ENCODE results near the gene PRPS1. TPM values are rescaled to one million over a fixed set of nuclear protein-coding genes. Genes with fewer than 3 reads are reported as not detected.

Gene PRPS1
- total RNA-seq, 2 donors from 2014 or later: 19.0 to 23.8 TPM

DNA sequence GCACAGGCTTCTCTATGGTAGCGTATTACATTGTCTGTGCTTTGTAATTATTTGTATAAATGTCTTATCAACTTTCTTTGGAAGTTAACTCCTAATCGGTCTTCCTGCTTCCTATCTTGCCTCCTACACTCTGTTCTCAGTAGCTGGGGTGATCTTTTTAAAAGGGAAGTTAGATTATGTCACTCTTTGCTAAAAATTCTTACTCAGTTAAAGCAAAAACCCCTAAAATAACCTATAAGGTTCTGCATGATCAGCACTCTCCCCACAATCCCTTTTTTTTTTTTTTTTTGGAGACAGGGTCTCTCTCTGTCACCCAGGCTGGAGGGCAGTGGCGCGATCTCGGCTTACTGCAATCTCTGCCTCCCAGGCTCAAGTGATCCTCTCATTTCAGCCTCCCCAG is 2.6 kb upstream of the PRPS1 start:
- no peaks in the 10 kb centered on the region for H3K27me3 ChIP-seq
- DNase-seq (ENCODE audit: low spot score): no peak
- no peak overlapping the region for H3K27ac ChIP-seq
- H3K9me3 ChIP-seq: peaks cover 0 to 9% of the 10 kb centered on the region in 2 donors
- no peaks in the 10 kb centered on the region for H3K4me1 ChIP-seq
- no peak overlapping the region for H3K4me3 ChIP-seq
- TF ChIP-seq, protein P1, sequence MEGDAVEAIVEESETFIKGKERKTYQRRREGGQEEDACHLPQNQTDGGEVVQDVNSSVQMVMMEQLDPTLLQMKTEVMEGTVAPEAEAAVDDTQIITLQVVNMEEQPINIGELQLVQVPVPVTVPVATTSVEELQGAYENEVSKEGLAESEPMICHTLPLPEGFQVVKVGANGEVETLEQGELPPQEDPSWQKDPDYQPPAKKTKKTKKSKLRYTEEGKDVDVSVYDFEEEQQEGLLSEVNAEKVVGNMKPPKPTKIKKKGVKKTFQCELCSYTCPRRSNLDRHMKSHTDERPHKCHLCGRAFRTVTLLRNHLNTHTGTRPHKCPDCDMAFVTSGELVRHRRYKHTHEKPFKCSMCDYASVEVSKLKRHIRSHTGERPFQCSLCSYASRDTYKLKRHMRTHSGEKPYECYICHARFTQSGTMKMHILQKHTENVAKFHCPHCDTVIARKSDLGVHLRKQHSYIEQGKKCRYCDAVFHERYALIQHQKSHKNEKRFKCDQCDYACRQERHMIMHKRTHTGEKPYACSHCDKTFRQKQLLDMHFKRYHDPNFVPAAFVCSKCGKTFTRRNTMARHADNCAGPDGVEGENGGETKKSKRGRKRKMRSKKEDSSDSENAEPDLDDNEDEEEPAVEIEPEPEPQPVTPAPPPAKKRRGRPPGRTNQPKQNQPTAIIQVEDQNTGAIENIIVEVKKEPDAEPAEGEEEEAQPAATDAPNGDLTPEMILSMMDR (IDR thresholded peaks at IDR 0.05): no peak
- H3K36me3 ChIP-seq: no peaks in the 10 kb centered on the region

- TF ChIP-seq, protein P1 (IDR thresholded peaks at IDR 0.05): no peak
- DNase-seq (ENCODE audit: low spot score): peak; percentile 56
- Histone ChIP-seq H3K36me3 (no peaks in the 10 kb centered on the region), H3K4me3 (no peak overlapping the region), H3K27ac (no peak overlapping the region), H3K9me3 (peaks cover 0 to 9% of the 10 kb centered on the region in 2 donors), H3K4me1 (no peaks in the 10 kb centered on the region), H3K27me3 (no peaks in the 10 kb centered on the region)
Observed at GRCh38 chrX:107626481-107626880, 1.8 kb upstream of the PRPS1 start.

DNA sequence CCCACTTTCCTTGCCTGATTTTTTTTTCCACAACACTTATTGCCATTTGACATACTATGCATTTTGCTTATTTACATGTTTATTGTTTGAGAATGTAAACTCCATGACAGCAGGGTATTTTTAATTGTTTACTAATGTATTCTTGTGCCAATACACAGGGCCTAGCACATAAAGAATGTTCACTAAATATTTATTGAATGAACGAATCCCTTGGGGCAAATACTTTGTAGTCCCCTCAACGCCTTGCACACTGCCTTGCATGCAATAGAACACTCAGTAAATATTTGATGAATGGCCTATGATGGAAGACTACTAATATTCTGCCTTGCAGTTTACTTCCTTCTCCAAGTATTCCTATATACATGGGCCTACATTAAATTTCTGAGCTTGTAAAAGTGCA is 1.4 kb upstream of the PRPS1 start:
- H3K36me3 ChIP-seq: no peaks in the 10 kb centered on the region
- H3K27ac ChIP-seq: no peak overlapping the region
- TF ChIP-seq, protein P1 (IDR thresholded peaks at IDR 0.05): no peak

GRCh38 chrX:107628662-107629539 is 591 bp downstream of the PRPS1 start:
- no peaks in the 10 kb centered on the region for H3K9me3 ChIP-seq

More for the DNA sequence above, 1.4 kb upstream of the PRPS1 start:
- Histone ChIP-seq H3K4me3 (no peak overlapping the region), H3K9me3 (peaks cover 0 to 9% of the 10 kb centered on the region in 2 donors), H3K4me1 (no peaks in the 10 kb centered on the region), H3K27me3 (no peaks in the 10 kb centered on the region)
- DNase-seq (ENCODE audit: low spot score): no peak

DNA sequence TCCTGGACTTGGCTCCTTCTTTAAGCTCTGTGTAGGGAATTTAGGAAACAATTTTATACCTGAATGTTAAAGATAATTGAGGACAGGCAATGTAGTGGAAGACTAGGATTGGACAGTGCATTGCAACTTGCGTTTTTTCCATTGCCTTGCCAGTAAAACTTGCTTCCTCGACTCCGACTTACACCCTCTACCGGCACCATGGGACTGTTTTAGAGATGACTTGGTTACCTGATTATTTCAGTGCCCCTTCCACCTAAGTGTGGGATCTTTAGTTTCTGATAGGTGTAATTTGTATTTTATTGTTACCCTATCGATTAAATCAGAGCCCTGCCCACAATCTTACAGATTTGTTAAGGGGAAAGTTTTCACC is 1.2 kb downstream of the PRPS1 start:
- no peak for DNase-seq (ENCODE audit: low spot score)
- TF ChIP-seq, protein P1 (IDR thresholded peaks at IDR 0.05): peak in 1 of 2 donors; percentile 27
- Histone ChIP-seq H3K27ac (peak overlapping the region in 1 of 2 donors; percentile 76), H3K4me3 (peak overlapping the region; percentile 46 to 63), H3K9me3 (no peaks in the 10 kb centered on the region), H3K4me1 (no peaks in the 10 kb centered on the region), H3K36me3 (no peaks in the 10 kb centered on the region), H3K27me3 (no peaks in the 10 kb centered on the region)

More at GRCh38 chrX:107628662-107629539, 591 bp downstream of the PRPS1 start:
- Histone ChIP-seq H3K36me3 (no peaks in the 10 kb centered on the region), H3K4me3 (peak overlapping the region; percentile 46 to 63), H3K27me3 (no peaks in the 10 kb centered on the region), H3K27ac (peak overlapping the region; percentile 72 to 76), H3K4me1 (no peaks in the 10 kb centered on the region)
- no peak for DNase-seq (ENCODE audit: low spot score)
- TF ChIP-seq, protein P1 (IDR thresholded peaks at IDR 0.05): no peak

All from right atrium auricular region (tissue), 2 donors.